HUES48 (cell line): ENCODE data around the gene TLR8.
"Not testable (repeated sequence)": the region's sequence is repeated elsewhere in the genome, so short reads cannot be mapped to it uniquely, and the experiment has no call there.

Experiments
- H3K27ac ChIP-seq: one replicate; pipeline ENCODE4 v1.7.0; 2013; ENCODE audit warnings: low read depth, low read length, inconsistent platforms
- H3K27me3 ChIP-seq: 2 replicates; pipeline ENCODE4 v1.6.1; 2013; ENCODE audit warnings: mild to moderate bottlenecking, low read length; ENCODE audit not compliant: control insufficient read depth, insufficient read depth
- H3K36me3 ChIP-seq: 2 replicates; pipeline ENCODE4 v1.6.1; 2013; ENCODE audit warnings: low read length; ENCODE audit not compliant: control insufficient read depth, insufficient read depth
- H3K4me1 ChIP-seq: 2 replicates; pipeline ENCODE4 v1.6.1; 2013; ENCODE audit warnings: mild to moderate bottlenecking, low read length; ENCODE audit not compliant: control insufficient read depth, insufficient read depth
- H3K4me3 ChIP-seq: 2 replicates; pipeline ENCODE4 v1.5.1; 2013; ENCODE audit warnings: mild to moderate bottlenecking, low read depth, low read length
- H3K9ac ChIP-seq: 2 replicates; pipeline ENCODE4 v1.6.1; 2013; ENCODE audit warnings: mild to moderate bottlenecking, low read depth, low read length, moderate library complexity
- H3K9me3 ChIP-seq: 2 replicates; pipeline ENCODE4 v1.6.1; 2013; ENCODE audit warnings: low read length; ENCODE audit not compliant: control insufficient read depth, insufficient read depth

The TLR8 gene

GRCh38 chrX:12954981-12955380, 48.6 kb downstream of the TLR8 start:
- H3K4me1 ChIP-seq, result peaks cover 3% of the 10 kb centered on the region; the same call in 1 of the 2 replicates
- no peak overlapping the region for H3K9ac ChIP-seq
- no peak overlapping the region for H3K4me3 ChIP-seq
- no peaks in the 10 kb centered on the region for H3K36me3 ChIP-seq
- H3K9me3 ChIP-seq, result no peaks in the 10 kb centered on the region
- H3K27ac ChIP-seq, result no peak overlapping the region
- no peaks in the 10 kb centered on the region for H3K27me3 ChIP-seq

DNA sequence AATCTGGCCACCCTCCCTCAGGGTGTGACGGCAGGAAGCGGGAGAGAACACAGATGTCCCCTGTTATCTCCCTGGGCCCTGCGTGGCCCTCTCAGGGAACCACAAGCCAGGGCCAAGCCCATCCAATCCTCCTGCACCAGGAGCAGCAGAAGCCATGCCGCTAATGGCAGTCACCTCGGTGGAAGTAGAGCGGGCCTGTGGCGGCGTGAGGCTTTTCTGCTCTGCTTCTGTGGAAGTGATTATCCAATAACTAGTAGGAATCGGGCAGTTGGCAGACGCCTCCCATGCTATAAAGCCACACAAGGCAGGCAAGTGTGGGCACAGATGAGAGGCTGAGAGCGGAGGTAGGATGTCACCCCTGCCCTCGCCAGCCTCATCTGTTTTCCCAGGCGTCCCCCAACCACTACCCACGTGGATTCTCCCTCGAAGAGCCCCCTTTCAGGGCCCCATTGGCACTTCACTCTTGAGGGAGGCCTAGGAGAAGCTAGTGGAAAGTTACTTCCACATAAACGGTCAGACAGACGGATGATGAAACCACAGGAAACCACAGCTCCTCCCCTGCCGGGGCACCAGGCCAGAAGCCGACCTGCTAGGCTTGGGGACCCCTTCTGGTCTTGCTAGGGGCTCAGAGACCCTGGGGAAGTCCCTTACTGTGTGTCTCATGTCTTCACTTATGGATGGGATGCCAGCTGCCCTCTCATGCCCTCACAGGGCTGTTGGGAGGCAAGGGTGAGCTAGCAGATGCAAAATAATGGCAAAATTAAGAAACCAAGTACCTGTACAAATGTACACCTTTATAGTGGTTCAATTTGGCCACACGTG, 49.7 kb downstream of the TLR8 start:
- Histone ChIP-seq H3K4me3 (no peak overlapping the region), H3K36me3 (no peaks in the 10 kb centered on the region), H3K9me3 (no peaks in the 10 kb centered on the region), H3K27ac (no peak overlapping the region), H3K4me1 (no peaks in the 10 kb centered on the region), H3K27me3 (no peaks in the 10 kb centered on the region), H3K9ac (no peak overlapping the region)

DNA sequence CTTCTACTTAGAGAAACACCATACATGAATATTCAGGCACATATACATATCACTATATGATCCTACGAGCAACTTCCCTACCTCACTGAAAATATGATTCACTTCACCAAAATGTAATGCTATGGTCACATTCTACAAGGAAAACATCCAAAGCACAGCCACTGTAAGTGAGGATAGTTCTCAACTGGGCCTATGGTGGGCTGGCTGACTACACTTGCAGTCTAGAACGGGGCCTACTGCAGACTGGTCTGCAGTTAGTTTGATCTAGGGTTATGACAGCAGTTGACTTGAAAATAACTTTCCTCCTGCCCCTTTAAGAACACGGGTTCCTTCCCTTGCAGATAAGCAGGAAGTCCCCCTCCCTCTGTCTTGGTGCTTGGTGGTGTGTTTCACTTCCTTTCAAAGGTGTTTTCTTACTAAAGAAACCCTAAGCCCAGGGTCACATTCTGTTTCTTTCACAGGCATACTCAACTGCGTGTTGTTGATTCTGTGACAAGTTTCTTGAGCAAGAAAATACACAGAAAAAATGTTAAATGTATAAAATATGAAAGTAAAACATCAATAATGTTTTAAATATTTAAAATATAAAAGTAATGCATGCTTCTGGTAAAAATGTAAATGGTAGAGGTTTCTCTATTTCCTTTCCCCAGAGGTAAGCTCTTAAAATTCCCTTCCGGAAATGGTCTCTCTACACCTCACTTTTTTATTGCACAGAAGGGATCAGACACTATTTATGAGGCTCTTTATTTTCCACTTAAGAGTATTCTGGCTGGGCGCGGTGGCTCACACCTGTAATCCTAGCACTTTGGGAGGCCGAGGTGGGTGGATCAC, 50.5 kb downstream of the TLR8 start:
- no peaks in the 10 kb centered on the region for H3K9me3 ChIP-seq
- no peaks in the 10 kb centered on the region for H3K36me3 ChIP-seq
- H3K4me3 ChIP-seq, result no peak overlapping the region
- no peaks in the 10 kb centered on the region for H3K27me3 ChIP-seq
- no peak overlapping the region for H3K27ac ChIP-seq
- H3K4me1 ChIP-seq, result no peaks in the 10 kb centered on the region
- H3K9ac ChIP-seq, result no peak overlapping the region

- no peaks in the 10 kb centered on the region for H3K9me3 ChIP-seq
- no peak overlapping the region for H3K4me3 ChIP-seq
- H3K4me1 ChIP-seq, result no peaks in the 10 kb centered on the region
- H3K27ac ChIP-seq, result no peak overlapping the region
- H3K27me3 ChIP-seq, result no peaks in the 10 kb centered on the region
- H3K9ac ChIP-seq, result no peak overlapping the region
- no peaks in the 10 kb centered on the region for H3K36me3 ChIP-seq
Measured at GRCh38 chrX:12958059-12958458, 51.6 kb downstream of the TLR8 start.

- Histone ChIP-seq H3K36me3 (no peaks in the 10 kb centered on the region), H3K9me3 (no peaks in the 10 kb centered on the region), H3K9ac (no peak overlapping the region), H3K27ac (no peak overlapping the region), H3K4me1 (no peaks in the 10 kb centered on the region), H3K4me3 (no peak overlapping the region), H3K27me3 (no peaks in the 10 kb centered on the region)
Measured at GRCh38 chrX:12958461-12958860, 52.0 kb downstream of the TLR8 start.

GRCh38 chrX:12961196-12961718, 54.8 kb downstream of the TLR8 start:
- no peak overlapping the region for H3K27ac ChIP-seq
- no peaks in the 10 kb centered on the region for H3K4me1 ChIP-seq

GRCh38 chrX:12962041-12962504, 55.7 kb downstream of the TLR8 start:
- Histone ChIP-seq H3K9ac (no peak overlapping the region), H3K27ac (no peak overlapping the region), H3K4me1 (no peaks in the 10 kb centered on the region), H3K9me3 (no peaks in the 10 kb centered on the region), H3K36me3 (no peaks in the 10 kb centered on the region), H3K4me3 (no peak overlapping the region), H3K27me3 (no peaks in the 10 kb centered on the region)

More at GRCh38 chrX:12961196-12961718, 54.8 kb downstream of the TLR8 start:
- no peaks in the 10 kb centered on the region for H3K9me3 ChIP-seq
- no peaks in the 10 kb centered on the region for H3K27me3 ChIP-seq
- no peaks in the 10 kb centered on the region for H3K36me3 ChIP-seq
- H3K9ac ChIP-seq, result no peak overlapping the region
- no peak overlapping the region for H3K4me3 ChIP-seq

GRCh38 chrX:12963210-12963850, 56.9 kb downstream of the TLR8 start:
- H3K4me3 ChIP-seq, H3K9me3 ChIP-seq, H3K36me3 ChIP-seq, H3K27me3 ChIP-seq, H3K27ac ChIP-seq, H3K9ac ChIP-seq, H3K4me1 ChIP-seq: not testable (repeated sequence)

GRCh38 chrX:12965131-12965940, 58.9 kb downstream of the TLR8 start:
- Histone ChIP-seq H3K27ac (no peak overlapping the region), H3K27me3 (no peaks in the 10 kb centered on the region), H3K9me3 (no peaks in the 10 kb centered on the region), H3K4me3 (no peak overlapping the region), H3K9ac (no peak overlapping the region), H3K4me1 (0 out of 2 replicates have a peak, but pooled peaks cover 2% of the 10 kb centered on the region), H3K36me3 (no peaks in the 10 kb centered on the region)

DNA sequence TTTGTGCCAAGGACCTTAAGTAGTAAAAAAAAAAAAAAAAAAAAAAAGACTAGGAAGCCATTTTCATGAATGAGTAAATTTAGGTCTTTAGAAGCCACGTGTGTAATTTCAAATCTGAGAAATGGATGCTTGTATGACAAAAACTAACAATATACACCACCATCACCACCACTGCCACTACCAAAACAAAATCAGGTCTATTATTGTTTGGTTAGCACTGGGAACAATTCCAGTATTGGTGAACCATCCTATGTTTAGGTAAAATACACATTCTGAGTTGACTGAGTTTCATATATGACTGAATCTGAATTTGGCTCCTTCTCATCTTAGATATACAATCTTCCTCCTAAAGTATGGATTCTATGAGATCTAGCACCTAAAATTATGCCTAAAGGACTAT, 59.7 kb downstream of the TLR8 start:
- no peak overlapping the region for H3K9ac ChIP-seq

More for the DNA sequence above, 59.7 kb downstream of the TLR8 start:
- H3K9me3 ChIP-seq, result no peaks in the 10 kb centered on the region
- H3K27me3 ChIP-seq, result no peaks in the 10 kb centered on the region
- no peak overlapping the region for H3K27ac ChIP-seq
- H3K36me3 ChIP-seq, result no peaks in the 10 kb centered on the region
- no peak overlapping the region for H3K4me3 ChIP-seq
- peaks cover 9% of the 10 kb centered on the region; the same call in 1 of the 2 replicates for H3K4me1 ChIP-seq
